Testis (tissue), 2 donors: ENCODE measurements around the gene RCAN3.

Source experiments
- CTCF ChIP-seq, 3 experiments: fragments of 450-650 bp in 2 of 3; fragments of 200-600 bp in 1 of 3; sonication (generic) in 1 of 3; IDR thresholded peaks; one replicate each; pipeline ENCODE4 v1.5.1; 2016 to 2019; ENCODE audit warnings: antibody characterized with exemption in 3 of 3, mild to moderate bottlenecking in 2 of 3, moderate library complexity in 1 of 3
- POLR2A ChIP-seq: fragments of 450-650 bp; IDR thresholded peaks from one replicate; pipeline ENCODE4 v1.6.1; 2017; ENCODE audit warnings: antibody characterized with exemption, mild to moderate bottlenecking, moderate library complexity

- TF ChIP-seq CTCF (IDR thresholded peaks at IDR 0.05), result no peak
- no peak for TF ChIP-seq POLR2A
Measured at GRCh38 chr1:24535778-24536177, 33.1 kb downstream of the RCAN3 start.
